Measurements from ENCODE around the gene NPIPB6.

The NPIPB6 gene

GRCh38 chr16:28324235-28324886 lies 38.9 kb downstream of the NPIPB6 start:
- no peak for DNase-seq
- ATAC-seq = no peak

GRCh38 chr16:28321700-28322411 lies 41.5 kb downstream of the NPIPB6 start:
- ATAC-seq = peak; percentile 58
- DNase-seq = peak; percentile 73

- ATAC-seq = no peak
- DNase-seq = no peak
Measured at GRCh38 chr16:28320741-28321140, 42.6 kb downstream of the NPIPB6 start.

GRCh38 chr16:28320023-28320561 lies 43.2 kb downstream of the NPIPB6 start:
- ATAC-seq (no peak), DNase-seq (no peak)

GRCh38 chr16:28319476-28320022 lies 43.8 kb downstream of the NPIPB6 start:
- ATAC-seq (no peak), DNase-seq (no peak)

GRCh38 chr16:28318042-28318744 lies 45.1 kb downstream of the NPIPB6 start:
- DNase-seq (no peak), ATAC-seq (no peak)

GRCh38 chr16:28317040-28317880 lies 46.0 kb downstream of the NPIPB6 start:
- ATAC-seq = peak; percentile 89
- DNase-seq = peak; percentile 85

- ATAC-seq = no peak
- no peak for DNase-seq
Measured at GRCh38 chr16:28316054-28316453, 47.3 kb downstream of the NPIPB6 start.

GRCh38 chr16:28313587-28313986 lies 49.7 kb downstream of the NPIPB6 start:
- DNase-seq = no peak
- ATAC-seq = no peak

- no peak for DNase-seq
- no peak for ATAC-seq
Measured at GRCh38 chr16:28312327-28312726, 51.0 kb downstream of the NPIPB6 start.

- peak; percentile 77 for DNase-seq
- ATAC-seq = peak; percentile 57
Measured at GRCh38 chr16:28311913-28312312, 51.4 kb downstream of the NPIPB6 start.

- ATAC-seq (no peak), DNase-seq (no peak)
Measured at GRCh38 chr16:28311413-28311812, 51.9 kb downstream of the NPIPB6 start.

- no peak for DNase-seq
- ATAC-seq = no peak
Measured at GRCh38 chr16:28310796-28311195, 52.5 kb downstream of the NPIPB6 start.

- DNase-seq (peak; percentile 90), ATAC-seq (peak; percentile 88)
Measured at GRCh38 chr16:28309811-28310311, 53.4 kb downstream of the NPIPB6 start.

GRCh38 chr16:28308794-28309584 lies 54.3 kb downstream of the NPIPB6 start:
- DNase-seq = no peak
- ATAC-seq = no peak

- no peak for ATAC-seq
- no peak for DNase-seq
Measured at GRCh38 chr16:28307936-28308335, 55.4 kb downstream of the NPIPB6 start.

GRCh38 chr16:28304214-28304613 lies 59.1 kb downstream of the NPIPB6 start:
- ATAC-seq (no peak), DNase-seq (peak; percentile 41)

- no peak for ATAC-seq
Measured at GRCh38 chr16:28303132-28303531, 60.2 kb downstream of the NPIPB6 start.

GRCh38 chr16:28301620-28302019 lies 61.7 kb downstream of the NPIPB6 start:
- ATAC-seq = no peak
- DNase-seq = no peak

More at GRCh38 chr16:28303132-28303531, 60.2 kb downstream of the NPIPB6 start:
- no peak for DNase-seq

GRCh38 chr16:28301154-28301553 lies 62.2 kb downstream of the NPIPB6 start:
- DNase-seq = no peak
- no peak for ATAC-seq

- DNase-seq = no peak
- ATAC-seq = no peak
Measured at GRCh38 chr16:28300327-28300726, 63.0 kb downstream of the NPIPB6 start.

Data from stimulated activated naive CD8-positive, alpha-beta T cell treated with anti-CD3 and anti-CD28 coated beads, Interleukin-15, Interleukin-2, amounts not matched to agents 100 U/mL and 50 U/mL, for 24 hours (primary cell).